DMS79 treated with DMSO at 0.1 percent for 48 hours (cell line): ENCODE results near the gene CAMK4.
"Not testable (repeated sequence)": the region's sequence is repeated elsewhere in the genome, so short reads cannot be mapped to it uniquely, and the experiment has no call there.

Source experiments
- DNase-seq: peaks from one replicate; lab custom pipeline; 2025; lab: John Stamatoyannopoulos, UW

Gene CAMK4

DNA sequence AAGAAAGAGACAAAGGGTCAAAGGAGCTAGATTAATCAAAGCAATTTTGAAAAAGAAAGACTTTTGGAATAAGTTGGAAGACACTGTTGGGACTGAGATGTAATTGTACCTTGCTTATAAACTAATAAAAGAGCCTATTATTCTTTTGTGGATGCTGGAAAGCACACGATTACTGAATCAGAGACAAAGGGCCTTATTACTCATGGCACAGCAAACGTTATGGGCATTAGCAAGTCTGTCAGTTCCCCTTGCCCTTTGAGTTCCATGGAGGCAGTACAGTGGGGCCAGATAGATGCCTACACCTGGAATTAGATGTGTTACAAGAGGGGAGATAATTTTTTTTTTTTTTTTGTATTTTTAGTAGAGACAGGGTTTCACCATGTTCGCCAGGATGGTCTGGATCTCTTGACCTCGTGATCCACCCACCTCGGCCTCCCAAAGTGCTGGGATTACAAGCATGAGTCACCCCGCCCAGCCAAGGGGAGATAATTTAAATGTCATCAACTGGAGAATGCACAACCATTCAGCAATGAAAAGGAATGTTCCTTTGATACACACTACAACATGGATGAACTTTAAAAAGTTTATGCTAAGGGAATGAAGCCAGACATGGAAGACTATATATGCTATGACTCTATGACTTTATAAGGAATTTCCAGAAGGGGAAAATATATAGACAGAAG, 159.2 kb downstream of the CAMK4 start:
- no peak for DNase-seq

DNA sequence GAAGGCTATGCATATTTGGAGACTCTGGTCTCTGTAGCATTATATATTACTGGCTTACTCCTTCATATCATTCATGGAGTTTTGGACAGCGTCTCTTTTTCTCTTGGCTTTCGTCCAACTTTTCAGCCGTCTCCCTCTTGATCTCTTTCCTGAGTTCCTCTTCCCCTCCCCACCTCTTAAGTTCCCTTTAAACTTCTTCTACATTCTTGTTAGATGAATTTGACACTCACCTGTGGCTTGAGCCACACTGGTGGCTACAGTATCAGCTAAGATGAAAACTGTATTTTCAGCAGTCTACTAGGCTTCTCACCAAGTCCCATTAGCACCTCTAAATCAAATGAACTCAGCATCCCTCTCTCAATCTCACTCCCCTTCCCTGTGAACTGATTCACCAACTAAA, 160.0 kb downstream of the CAMK4 start:
- no peak for DNase-seq

DNA sequence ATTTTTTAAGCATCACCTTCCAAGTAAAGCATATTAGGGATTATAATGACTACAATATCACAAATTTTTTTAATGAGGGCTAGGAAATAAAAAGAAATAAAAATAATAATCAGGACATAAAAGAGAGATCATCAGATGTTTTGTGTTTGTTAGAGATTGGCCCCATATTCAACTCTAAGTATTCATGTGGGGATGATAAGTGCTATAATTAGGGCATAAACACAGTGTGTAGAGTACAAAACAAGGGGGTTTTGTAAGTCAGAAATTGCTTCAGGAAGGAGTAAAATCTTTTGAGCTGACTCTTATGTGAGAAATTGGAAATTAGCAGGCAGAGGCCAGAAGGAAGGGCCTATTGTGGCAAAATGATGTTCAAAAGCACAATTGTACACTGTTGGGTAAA, 160.9 kb downstream of the CAMK4 start:
- DNase-seq = no peak

DNA sequence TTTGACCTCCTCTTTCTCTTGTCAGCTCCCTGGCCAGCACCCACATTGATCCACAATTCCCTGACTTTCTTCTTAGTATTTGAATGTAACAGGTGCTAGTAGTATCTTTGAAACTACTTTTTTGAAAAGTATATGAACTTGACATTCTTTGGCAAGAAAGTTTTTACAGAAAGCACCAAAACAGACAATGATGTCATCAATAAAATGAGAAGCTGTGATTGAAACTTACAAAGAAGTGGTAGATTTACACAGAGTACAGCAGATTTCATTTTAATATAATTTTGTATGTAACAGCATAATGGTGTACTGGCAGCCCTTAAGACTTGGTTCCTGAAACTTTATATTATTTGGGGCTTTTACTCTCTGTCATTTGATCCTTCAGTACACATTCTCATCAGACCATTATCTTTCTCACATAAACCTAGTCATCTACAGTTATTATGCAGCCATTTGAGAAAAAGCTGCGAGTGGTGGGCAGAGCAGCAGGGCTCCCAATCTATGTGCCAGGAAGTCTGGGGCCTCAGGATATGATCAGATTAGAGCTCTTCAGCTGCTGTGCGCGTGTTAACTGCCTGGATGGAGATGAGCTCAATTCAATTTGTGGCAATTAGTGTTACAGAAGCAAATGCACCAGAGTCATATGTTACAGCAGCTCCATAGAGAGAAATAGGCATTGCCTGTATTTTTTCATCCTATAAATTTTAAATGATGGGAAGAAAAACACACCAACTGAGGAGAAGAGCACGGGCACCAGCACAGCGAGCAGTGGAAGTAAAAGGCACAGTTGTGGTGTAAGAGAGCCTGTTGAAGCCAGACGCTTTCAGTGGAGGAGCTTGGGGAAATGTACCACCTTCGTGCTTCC, 162.0 kb downstream of the CAMK4 start:
- DNase-seq = peak; percentile 25

DNA sequence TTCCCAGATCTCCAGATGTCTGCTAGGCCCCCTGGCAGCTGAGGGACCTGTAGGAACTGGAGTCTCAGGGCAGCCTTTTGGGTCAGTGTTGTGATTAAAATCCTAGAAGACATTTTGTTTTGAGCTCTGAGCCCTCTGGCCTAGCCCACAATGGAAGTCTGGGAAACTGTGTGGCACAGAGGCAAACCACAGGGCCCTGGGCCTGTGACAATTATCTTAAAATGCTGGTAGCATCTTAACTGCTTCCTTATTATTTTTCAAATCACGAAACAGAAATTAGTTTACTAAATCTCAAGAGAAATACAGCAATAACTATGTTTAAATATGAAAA, 162.6 kb downstream of the CAMK4 start:
- DNase-seq = no peak

DNA sequence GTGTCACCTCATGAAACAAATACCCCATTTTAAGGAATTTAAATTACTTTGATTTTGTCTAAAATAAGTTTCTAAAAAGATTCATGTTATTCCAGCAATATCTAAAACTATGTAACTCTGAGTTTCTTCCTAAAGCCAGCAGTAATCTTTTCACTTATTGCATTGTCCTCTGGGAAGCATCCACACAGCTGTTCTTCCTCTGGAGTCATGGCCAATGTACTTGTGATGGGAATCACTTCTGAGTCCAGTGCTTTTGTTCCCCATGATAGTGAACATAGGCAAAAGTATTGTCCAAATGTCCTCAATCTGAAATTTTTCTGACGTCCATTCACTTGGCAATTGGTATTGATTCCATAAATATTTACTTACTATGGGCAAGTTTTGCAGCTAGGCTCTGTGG, 163.2 kb downstream of the CAMK4 start:
- no peak for DNase-seq

DNA sequence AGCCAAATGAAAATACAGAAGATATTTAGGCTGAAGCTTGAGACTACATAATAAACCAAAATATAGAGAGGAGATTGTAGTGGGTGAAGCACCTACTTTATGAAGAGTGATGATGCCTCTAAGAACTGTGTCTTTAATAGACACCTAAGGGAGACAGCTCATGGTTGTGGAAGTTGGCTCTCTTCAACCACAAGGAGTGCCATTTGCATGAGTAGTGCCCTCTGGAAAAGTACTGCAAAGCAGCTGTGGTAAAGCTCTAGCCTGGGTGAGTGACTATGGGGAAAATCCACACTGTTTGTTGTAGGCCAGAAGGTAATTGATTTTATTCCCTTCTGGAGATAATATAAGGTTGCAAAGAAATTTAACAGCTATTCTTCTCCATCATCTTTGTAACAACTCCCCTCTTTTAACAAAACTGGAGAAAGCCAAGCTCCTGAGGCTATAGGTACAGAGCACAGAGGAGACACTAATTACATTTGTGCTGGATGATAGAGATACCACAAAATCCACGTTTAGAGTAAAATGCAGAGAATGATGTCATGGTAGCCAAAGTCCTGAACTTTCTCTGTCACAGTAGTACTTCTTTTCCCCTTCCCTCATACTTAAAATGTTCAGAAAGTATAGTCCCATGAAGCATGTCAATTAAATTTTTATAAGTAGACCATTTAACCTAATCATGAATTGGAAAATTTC, 165.4 kb downstream of the CAMK4 start:
- no peak for DNase-seq

DNA sequence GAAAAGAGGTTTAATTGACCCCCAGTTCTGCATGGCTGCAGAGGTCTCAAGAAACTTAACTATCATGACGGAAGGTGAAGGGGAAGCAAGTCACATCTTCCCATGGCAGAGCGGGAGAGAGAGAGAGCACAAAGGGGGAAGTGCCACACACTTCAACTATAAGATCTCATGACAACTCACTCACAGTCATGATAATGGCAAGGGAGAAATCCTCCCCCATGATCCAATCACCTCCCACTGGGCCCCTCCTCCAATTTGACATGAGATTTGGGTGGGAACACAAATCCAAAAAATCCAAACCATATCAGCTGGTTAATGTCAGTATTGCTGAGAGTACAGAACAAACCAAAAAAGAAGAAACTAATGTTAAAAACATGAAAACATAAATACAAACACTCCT, 168.0 kb downstream of the CAMK4 start:
- DNase-seq = no peak

DNA sequence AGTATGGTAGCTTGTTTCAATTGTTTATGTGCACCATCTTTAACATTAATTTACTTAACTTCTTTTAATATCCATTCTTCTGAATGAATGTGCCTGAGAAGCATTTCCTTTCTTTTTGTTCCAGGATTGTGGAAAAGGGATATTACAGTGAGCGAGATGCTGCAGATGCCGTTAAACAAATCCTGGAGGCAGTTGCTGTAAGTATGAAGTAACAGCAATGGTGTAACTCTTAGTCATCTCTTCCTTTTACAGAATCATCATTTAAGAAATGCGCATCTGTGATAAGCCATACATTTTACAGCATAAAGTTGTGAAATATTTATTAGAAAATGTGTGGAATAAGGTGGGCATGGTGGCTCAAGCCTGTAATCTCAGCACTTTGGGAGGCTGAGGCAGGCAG, 170.4 kb downstream of the CAMK4 start:
- DNase-seq = no peak

DNA sequence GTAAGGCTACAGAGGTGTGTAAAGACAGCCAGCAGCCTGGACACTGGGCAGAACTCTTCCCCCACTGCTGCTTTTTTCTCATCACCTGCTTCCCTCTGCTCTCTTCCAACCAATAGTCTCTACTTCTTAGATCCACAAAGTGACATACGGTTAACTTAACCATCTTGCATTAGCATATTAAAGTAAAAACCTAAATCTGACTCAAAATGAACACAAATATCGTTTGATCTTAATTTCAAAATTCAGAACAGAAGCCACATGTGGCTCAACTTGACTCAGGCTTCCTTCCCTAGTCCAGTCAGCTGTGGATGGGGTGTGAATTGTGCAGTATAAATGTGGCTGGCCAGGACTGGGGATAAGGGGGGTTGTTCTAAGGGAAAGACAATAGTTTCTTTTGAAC, 173.8 kb downstream of the CAMK4 start:
- no peak for DNase-seq

DNA sequence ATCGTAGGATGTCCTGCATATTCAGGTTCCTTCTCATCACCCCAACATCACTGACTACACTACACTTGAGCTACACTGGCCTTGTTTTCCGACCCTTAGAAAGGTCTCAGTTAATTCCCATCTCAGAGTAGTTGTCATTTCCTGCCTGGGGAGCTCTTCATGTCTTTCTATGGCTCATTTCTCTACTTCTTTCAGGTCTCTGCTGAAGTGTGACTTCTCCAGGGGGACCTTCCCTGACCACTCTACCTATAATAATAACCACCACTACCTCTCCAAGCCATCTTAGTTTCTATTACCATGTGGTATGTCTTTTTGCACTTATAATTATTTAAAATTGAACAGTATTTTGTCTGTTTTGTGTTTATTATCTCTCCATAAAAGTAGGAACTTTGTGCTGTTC, 174.9 kb downstream of the CAMK4 start:
- no peak for DNase-seq

DNA sequence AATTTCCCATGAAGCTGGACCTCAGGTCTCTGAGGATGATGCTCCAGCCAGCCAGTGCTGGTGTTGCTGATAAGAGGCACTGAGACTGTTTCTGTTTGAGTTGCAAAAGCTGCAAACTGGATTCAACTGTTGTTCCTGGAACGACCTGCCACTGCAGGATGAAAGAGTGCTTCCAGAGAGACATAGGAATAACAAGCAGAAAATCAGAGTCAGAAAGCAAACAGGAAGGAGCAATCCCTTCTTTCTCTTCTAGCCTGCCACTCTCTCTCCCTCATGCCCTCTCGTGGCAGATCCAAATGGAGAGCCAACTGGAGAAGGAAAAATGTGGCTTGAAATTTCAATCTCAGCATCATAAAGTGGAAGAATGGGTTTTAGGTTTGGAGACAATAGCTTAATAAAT, 177.7 kb downstream of the CAMK4 start:
- no peak for DNase-seq

DNA sequence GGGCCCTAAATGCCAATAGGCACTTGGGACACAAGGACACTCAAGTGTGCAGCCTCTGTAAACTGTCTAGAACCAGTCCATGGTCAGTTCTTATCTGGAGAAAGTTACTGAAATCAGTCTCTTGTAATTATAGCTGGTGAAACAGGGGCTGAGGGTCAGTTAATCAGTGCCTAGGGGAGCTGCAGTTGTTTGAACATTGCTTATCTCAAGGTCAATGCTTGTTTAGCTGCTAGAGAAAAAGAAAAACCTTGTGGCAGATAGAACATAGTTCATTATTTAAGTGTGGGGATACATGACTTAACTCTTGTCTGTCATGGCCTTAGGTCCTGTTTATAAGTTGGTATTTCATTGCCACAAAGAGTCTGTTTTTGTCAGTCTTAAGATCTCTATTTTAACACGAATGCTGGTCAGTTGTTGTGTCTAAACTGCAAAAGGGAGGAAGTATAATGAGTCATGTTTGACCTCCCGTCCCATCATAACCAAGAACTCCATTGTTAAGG, 180.1 kb downstream of the CAMK4 start:
- no peak for DNase-seq

DNA sequence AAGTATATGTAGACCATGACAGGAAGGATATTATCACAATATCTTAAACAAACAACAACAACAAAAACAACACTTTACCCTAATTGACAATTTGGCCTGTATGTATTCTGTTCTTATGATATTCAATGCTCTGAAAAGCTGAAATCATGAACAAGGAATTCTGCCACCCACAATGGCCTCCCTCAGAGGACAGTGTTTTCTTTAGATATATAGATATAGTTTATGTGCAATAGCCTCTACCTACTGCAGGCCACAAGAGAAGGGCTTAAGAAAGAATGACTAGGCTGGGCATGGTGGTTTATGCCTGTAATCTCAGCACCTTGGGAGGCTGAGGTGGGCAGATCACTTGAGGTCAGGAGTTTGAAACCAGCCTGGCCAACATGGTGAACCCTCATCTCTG, 183.4 kb downstream of the CAMK4 start:
- no peak for DNase-seq

DNA sequence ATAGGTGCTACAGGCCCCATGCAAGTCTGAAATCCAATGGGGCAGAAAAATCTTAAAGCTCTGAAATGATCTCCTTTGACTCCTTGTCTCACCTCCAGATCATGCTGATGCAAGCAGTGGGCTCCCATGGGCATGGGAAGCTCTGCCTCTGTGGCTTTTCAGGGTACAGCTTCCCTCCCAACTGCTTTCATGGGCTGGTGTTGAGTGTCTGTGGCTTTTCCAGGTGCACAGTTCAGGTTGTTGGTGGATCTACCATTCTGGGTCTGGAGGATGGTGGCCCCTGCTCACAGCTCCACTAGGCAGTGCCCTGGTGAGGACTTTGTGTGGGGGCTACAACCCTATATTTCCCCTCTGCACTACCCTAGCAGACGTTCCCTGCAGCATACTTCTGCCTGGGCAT, 184.6 kb downstream of the CAMK4 start:
- no peak for DNase-seq

DNA sequence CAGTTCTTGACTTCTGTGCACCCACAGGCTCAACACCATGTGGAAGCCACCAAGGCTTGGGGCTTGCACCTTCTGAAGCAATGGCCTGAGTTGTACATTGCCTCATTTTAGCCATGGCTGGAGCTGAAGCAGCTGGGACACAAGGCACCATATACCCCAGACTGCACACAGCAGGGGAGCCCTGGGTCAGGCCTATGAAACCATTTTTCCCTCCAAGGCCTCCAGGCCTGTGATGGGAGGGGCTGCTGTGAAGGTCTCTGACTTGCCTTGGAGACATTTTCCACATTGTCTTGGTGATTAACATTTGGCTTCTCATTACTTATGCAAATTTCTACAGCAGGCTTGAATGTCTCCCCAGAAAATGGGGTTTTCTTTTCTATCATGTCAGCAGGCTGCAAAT, 185.1 kb downstream of the CAMK4 start:
- DNase-seq = not testable (repeated sequence)

DNA sequence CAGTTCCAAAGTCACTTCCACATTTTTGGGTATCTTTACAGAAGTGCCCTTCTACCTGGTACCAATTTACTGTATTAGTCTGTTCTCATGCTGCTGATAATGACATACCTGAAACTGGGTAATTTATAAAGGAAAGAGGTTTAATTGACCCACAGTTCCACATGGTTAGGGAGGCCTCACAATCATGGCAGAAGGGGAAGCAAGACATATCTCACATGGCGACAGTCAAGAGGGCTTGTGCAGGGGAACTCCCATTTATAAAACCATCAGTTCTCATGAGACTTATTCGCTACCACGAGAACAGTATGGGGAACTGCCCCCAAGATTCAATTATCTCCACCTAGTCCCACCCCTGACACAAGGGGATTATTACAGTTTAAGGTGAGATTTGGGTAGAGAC, 185.9 kb downstream of the CAMK4 start:
- DNase-seq = not testable (repeated sequence)

DNA sequence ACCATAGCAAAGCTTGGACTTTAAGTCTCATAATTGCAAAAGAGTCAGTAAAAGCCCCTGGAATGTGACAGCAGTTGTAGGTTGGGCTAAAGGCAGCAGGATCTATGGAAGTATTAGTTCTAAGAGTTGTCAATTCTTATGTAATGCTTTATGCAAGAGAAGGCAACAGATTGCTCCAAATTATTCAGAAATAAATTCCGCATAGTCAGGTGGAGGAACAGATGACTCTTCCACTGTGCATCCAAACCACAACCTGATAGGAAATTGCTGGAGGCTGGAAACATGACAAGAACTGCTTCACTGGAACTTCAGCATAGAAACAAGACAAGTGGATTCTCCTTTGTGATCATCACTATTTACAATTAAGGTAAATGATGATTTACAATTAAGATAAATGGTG, 187.1 kb downstream of the CAMK4 start:
- DNase-seq = no peak

DNA sequence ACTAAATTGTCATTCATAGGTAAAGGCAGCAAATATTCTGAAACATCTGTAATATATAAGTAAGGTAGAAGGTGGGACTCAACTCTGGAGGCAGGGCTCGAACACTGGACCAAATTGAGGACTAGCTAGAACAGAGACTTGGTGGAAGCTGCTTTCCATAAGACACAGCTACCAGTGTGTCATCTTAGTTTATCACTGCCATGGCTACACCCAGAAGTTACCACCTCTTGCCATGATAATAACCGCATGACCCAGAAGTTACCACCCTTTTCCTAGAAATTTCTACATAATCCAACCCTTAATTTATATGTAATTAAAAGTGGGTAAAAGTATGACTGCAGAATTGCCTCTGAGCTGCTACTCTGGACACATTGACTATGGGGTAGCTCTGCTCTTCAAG, 188.4 kb downstream of the CAMK4 start:
- DNase-seq = no peak

DNA sequence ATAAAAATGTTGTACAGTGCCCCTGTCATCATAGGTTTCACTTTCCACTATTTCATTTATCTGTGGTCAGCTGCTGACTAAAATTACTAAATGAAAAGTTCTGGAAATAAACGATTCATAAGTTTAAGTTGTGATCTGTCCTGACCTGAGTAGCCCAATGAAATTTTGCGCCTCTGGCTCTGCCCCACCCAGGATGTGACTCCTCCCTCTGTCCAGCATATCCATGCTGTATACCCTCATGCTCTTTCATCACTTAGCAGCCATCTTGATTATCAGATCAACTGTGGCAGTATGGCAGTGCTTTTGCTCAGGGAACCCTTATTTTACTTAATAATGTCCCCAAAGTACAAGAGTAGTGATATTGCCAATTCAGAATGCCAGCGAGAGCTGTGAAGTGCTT, 190.9 kb downstream of the CAMK4 start:
- DNase-seq = no peak

DNA sequence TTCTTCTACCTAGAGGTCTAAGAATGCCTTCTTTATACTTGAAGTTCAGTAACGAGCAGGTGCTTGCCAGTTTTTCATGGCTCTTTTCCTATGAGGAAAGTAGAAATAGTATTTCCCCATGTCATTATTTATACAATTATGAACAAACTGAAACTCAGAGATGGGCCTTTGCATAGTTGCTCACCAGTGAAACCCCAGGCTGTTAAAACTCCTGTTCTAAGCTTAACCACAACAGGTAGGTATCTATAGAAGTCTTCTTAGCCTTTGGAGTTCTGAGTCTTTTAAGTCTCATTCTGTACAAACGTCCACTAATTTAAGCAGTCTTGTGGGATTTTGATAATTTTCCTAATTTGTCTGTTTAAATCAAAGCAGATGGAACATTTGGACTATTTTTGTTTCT, 198.1 kb downstream of the CAMK4 start:
- no peak for DNase-seq

DNA sequence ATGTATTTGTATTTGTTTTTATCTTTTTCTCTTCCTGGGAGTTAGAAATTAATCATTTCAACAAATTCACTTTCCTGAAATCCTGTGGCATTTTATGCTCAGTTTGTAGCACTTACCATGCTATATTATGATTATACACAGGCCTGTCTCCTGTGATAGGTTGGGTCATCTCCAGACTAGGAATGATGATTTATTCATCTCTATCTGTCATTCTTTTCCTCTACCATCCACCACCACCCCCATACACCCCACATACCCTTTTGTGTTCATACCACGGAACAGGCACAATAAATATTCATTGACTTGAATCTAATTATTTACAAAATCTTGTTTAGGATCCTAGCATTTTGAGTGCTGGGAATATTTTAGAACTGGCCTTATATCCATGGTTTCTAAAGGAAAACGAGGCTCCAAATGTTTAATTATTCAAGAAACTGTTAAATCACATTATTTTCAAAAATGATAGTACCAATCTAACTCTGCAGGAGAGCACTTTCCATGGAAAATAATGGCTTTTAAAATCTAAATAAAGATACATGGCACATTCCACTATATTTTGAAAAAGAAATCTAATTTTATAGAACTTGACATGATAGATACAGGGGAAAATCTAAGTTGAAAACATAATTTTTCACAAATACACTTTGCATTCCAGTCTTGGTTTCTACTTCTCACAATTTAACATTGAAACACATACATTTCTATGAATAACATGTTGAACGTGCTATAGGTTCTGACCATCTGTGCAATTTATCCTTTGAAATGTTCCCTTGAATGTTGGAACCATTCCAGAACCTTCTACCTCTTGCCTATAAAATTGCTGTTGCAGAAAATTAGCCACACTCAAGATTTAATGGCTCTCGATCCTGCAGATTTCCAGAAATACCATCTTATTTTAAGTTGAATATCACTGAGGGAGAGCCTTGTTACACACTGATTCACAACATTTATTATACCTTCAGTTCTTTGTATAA, 198.8 kb downstream of the CAMK4 start:
- DNase-seq = peak; percentile 77
